Astrocyte of the spinal cord (primary cell): ENCODE results near the gene GNPTAB.

Experiments used
- DNase-seq: peaks from one replicate; pipeline ENCODE4 v3.0.0; 2011; ENCODE audit warnings: low read depth, low spot score
- H3K4me3 ChIP-seq: 2 replicates; pipeline ENCODE4 v1.5.1; 2011; ENCODE audit warnings: low read depth, mild to moderate bottlenecking, low read length, moderate library complexity
- CTCF ChIP-seq: IDR thresholded peaks from 2 replicates; pipeline ENCODE4 v1.5.1; 2012; ENCODE audit warnings: low read depth, mild to moderate bottlenecking, low read length, inconsistent platforms
- in situ Hi-C: cut with HindIII; loops from 2 replicates; pipeline ENCODE4 v1.10.0; 2017; ENCODE audit warnings: low sequenced_read_pairs

GNPTAB gene

GRCh38 chr12:101794574-101794973, 36.2 kb downstream of the GNPTAB start:
- DNase-seq: no peak
- no peak for TF ChIP-seq CTCF
- H3K4me3 ChIP-seq: no peak overlapping the region
- in situ Hi-C loops: no loop called here

- TF ChIP-seq CTCF: no peak
- peak; percentile 58 for DNase-seq
- in situ Hi-C loops: no loop called here
- no peak overlapping the region for H3K4me3 ChIP-seq
Observed at GRCh38 chr12:101793401-101793800, 37.4 kb downstream of the GNPTAB start.

GRCh38 chr12:101792046-101792931, 38.5 kb downstream of the GNPTAB start:
- H3K4me3 ChIP-seq: no peak overlapping the region
- in situ Hi-C loops: no loop called here
- TF ChIP-seq CTCF: peak; percentile 45
- DNase-seq: no peak

- H3K4me3 ChIP-seq: no peak overlapping the region
- no peak for TF ChIP-seq CTCF
- DNase-seq: no peak
- in situ Hi-C loops: no loop called here
Observed at GRCh38 chr12:101789171-101789570, 41.6 kb downstream of the GNPTAB start.

GRCh38 chr12:101785671-101786070, 45.1 kb downstream of the GNPTAB start:
- TF ChIP-seq CTCF: no peak
- DNase-seq: no peak
- in situ Hi-C loops: no loop called here
- no peak overlapping the region for H3K4me3 ChIP-seq

GRCh38 chr12:101784376-101784775, 46.4 kb downstream of the GNPTAB start:
- H3K4me3 ChIP-seq: no peak overlapping the region
- no peak for DNase-seq
- in situ Hi-C loops: no loop called here
- TF ChIP-seq CTCF: no peak
